Spleen (tissue), 7 donors: ENCODE results near the gene PDLIM7.

Experiments
- CTCF ChIP-seq, 11 experiments: fragments of 200-600 bp in 7 of 11; fragments of 450-650 bp in 4 of 11; sonication (generic) in 4 of 11; IDR thresholded peaks in 8 of 11; conservative IDR thresholded peaks in 3 of 11; 1 replicate in 7 of 11; 2 replicates in 4 of 11; pipeline versions ENCODE4 v1.4.0 to v1.8.0; 2016 to 2021; ENCODE audit warnings: antibody characterized with exemption in 11 of 11, inconsistent platforms in 4 of 11, mild to moderate bottlenecking in 1 of 11
- POLR2A ChIP-seq, 3 donors: fragments of 450-650 bp; IDR thresholded peaks; one replicate each; pipeline ENCODE4 v1.5.1; 2017; ENCODE audit warnings: antibody characterized with exemption in 3 of 3, mild to moderate bottlenecking in 1 of 3
- donor health status: DM: no; HTN: no; CAD: no; lungs with moderate emphysema.
- donor health status: DM: no; HTN: no; CAD: no.
- donor health status: DM: no; HTN: no; CAD: no.

GRCh38 chr5:177528631-177529030 lies 31.2 kb upstream of the PDLIM7 start:
- TF ChIP-seq POLR2A (IDR thresholded peaks at IDR 0.05) (no peak), CTCF (IDR thresholded peaks at IDR 0.05 in 8 of 11, conservative IDR thresholded peaks at IDR 0.05 in 3 of 11) (no peak)
